Measurements from ENCODE around the gene FCHSD2.

GRCh38 chr11:73053964-73054363, 88.2 kb downstream of the FCHSD2 start:
- TF ChIP-seq CTCF (IDR thresholded peaks at IDR 0.05; ENCODE audit: low read length) (no peak), EZH2 (IDR thresholded peaks at IDR 0.05; ENCODE audit: borderline replicate concordance, low read length) (no peak)

Data from OCI-LY1 (cell line).